Activated effector memory CD4-positive, alpha-beta T cell treated with anti-CD3 and anti-CD28 coated beads, Interleukin-2, amount 50 U/mL, for 16 hours (primary cell): ENCODE measurements around the gene KRT80.

ENCODE experiments used
- DNase-seq: peaks from one replicate; pipeline ENCODE4 v3.0.0-alpha.2; 2020

KRT80 gene

DNA sequence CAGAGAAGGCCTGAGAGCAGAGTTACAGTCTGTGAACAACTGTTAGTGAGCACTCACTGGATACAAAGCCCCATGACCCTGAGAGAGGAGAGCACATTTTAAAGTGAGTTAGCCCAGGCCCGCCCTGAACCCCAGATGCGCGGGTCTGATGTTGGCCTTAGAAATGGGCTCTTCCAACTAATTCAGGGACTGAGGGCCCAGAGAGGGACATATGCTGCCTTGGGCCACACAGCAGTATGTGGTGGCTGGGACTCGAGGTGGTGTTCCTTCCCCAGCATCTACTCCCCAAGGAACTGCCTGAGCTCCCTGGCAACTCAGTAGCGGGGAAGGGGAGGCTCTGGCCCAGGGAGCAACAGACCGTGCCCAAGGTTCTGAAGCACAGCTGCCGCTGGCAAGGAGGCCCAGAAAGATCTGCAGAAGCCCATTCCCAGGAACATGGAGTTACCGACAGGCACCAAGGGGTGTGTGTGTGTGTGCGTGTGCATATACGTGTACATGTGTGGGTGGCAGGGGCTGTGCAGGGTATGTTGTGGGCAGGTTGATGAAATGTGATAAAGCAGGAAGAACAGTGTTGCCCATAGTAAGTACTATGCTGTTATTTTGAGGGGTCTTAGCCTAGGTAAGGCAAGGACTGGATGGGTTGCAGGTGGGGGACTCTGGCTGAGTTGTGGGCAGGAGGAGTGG lies 40.5 kb downstream of the KRT80 start:
- no peak for DNase-seq

GRCh38 chr12:52149651-52150241 lies 42.1 kb downstream of the KRT80 start:
- no peak for DNase-seq

GRCh38 chr12:52149182-52149641 lies 42.6 kb downstream of the KRT80 start:
- no peak for DNase-seq

GRCh38 chr12:52148464-52149181 lies 43.2 kb downstream of the KRT80 start:
- DNase-seq: no peak

- no peak for DNase-seq
Measured at GRCh38 chr12:52147964-52148463, 43.8 kb downstream of the KRT80 start.

GRCh38 chr12:52147367-52147963 lies 44.3 kb downstream of the KRT80 start:
- DNase-seq: no peak

DNA sequence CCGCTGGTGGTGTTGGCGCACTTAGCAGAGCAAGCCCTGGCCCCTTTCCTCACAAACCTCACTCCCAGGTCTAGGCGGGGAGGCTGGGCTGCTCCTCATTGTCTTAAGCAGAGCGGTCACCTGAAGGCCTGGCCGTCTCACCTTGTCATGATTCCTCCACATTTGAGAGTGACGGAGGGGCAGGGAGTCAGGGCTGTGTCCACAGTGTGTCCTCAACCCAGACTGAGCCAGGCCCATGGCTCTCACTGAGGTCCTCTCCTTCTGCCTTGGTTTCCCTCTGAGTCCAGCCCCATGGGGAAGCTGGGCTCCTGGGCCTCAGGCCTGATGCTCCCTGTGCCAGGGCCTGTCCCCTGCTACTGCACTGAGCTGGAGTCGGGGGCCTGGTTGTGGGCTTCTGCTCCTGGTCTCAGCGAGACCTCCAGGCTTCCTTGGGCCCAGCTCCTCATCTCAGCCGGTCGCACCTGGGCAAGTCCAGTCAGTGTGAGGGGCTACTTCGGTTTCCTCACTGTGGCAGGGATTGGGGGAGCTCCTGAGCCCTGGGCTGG lies 44.9 kb downstream of the KRT80 start:
- no peak for DNase-seq

- no peak for DNase-seq
Measured at GRCh38 chr12:52146089-52146821, 45.6 kb downstream of the KRT80 start.

DNA sequence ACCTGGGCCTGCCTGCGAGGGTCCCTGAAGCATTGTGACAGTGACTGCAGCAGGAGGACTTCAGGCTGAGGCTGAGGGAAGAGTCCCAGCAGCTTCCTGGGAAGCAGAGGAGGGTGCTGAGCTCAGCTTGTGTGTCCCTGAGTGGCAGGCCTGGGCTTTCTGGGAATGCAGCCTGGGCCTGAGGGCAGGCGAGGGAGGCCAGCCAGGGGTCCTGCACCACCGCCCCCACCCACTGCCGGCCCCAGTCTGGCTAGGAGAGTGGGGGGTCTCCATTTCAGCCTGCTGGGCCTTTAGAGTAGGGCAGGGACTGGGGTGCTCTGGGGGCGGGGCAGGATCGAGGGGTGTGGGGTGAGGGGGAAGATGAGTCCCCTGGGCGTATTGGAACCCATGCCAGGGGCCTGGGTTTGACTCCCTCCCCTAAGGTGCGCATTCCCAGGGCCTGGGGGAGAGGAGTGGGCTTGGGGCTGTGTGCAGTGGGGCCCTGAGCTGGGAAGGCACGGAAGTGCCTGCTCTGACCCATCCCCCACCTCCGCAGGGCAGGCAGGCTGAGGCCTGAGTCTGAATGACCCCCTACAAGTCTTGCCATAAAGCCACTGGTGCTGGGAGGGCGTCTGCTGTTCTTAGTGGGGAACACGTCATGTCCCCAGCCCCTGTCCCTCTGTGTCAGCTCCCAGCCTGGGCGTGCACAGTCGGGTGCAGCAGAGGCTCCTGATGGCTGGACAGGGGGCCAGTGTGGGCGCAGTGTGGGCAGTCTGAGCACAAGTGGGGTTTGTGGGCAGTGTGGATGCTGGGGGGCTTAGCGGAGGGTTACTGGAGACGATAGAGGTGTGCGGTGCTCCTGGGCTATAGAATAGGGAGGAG lies 46.4 kb downstream of the KRT80 start:
- no peak for DNase-seq

- no peak for DNase-seq
Measured at GRCh38 chr12:52144512-52145227, 47.1 kb downstream of the KRT80 start.

- DNase-seq: no peak
Measured at GRCh38 chr12:52142431-52142830, 49.4 kb downstream of the KRT80 start.

- no peak for DNase-seq
Measured at GRCh38 chr12:52141875-52142274, 49.9 kb downstream of the KRT80 start.

- DNase-seq: no peak
Measured at GRCh38 chr12:52141306-52141705, 50.5 kb downstream of the KRT80 start.

GRCh38 chr12:52139579-52140062 lies 52.2 kb downstream of the KRT80 start:
- no peak for DNase-seq

- DNase-seq: no peak
Measured at GRCh38 chr12:52139147-52139546, 52.7 kb downstream of the KRT80 start.

GRCh38 chr12:52137746-52138145 lies 54.1 kb downstream of the KRT80 start:
- DNase-seq: no peak

DNA sequence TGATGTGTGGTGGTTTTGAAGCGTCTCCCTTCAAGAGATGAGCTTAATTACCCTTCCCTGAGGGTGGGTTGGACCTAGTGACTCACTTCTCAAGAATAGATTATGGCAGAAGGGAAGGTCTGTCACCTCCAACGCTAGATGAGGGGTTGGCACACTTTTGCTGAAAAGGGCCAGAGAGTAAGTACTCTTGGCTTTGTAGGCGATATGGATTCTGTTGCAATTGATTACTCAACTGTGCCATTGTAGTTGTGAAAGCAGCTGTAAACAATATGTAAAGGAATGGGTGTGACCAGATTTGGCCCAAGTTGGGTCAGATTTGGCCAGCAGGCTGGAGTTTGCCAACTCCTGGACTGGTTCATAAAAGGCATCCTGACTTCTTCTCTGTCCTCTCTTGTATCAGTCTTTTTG lies 59.1 kb downstream of the KRT80 start:
- DNase-seq: no peak

GRCh38 chr12:52130711-52131110 lies 61.1 kb downstream of the KRT80 start:
- DNase-seq: no peak

GRCh38 chr12:52127683-52128450 lies 63.9 kb downstream of the KRT80 start:
- no peak for DNase-seq
